22Rv1 (cell line): ENCODE measurements around the gene IRGC.

ENCODE experiments used
- H3K27ac ChIP-seq: fragments of 450-650 bp; 2 replicates; pipeline ENCODE4 v1.5.1; 2017
- ZFX ChIP-seq: fragments of 450-650 bp; IDR thresholded peaks from 2 replicates; pipeline ENCODE4 v1.6.1; 2017; ENCODE audit warnings: antibody characterized with exemption, borderline replicate concordance
- TF ChIP-seq, protein P1 (sequence below): fragments of 450-650 bp; IDR thresholded peaks from 2 replicates; pipeline ENCODE4 v1.5.1; 2017; ENCODE audit warnings: mild to moderate bottlenecking

The IRGC gene

DNA sequence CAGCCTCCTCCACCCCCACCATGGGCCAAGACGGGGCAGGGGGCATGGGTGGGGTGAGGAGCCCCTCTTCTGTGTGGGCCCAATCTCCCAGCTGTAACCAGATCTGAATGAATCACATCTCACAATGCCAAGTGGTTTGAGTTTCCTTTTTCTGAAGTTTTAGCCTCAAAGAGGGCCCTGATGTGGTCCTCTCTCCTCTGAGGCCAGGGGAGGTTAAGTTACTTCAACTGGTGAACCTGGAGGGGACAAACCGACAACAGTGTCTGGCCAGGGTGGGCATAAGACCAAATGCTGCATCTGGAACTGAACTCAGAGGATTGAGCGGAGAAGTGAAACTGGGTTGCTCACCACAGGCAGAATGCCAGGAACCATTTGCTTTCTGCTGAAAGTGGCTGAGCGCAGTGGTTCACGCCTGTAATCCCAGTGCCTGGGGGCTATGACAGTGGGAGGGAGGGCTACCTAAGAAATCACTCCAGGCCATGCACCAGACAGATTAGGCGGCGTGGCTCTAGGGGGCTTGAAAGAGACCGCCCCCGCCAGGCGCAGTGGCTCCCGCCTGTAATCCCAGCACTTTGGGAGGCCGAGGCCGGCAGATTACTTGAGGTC, 15.4 kb upstream of the IRGC start:
- no peak overlapping the region for H3K27ac ChIP-seq
- TF ChIP-seq, protein P1, sequence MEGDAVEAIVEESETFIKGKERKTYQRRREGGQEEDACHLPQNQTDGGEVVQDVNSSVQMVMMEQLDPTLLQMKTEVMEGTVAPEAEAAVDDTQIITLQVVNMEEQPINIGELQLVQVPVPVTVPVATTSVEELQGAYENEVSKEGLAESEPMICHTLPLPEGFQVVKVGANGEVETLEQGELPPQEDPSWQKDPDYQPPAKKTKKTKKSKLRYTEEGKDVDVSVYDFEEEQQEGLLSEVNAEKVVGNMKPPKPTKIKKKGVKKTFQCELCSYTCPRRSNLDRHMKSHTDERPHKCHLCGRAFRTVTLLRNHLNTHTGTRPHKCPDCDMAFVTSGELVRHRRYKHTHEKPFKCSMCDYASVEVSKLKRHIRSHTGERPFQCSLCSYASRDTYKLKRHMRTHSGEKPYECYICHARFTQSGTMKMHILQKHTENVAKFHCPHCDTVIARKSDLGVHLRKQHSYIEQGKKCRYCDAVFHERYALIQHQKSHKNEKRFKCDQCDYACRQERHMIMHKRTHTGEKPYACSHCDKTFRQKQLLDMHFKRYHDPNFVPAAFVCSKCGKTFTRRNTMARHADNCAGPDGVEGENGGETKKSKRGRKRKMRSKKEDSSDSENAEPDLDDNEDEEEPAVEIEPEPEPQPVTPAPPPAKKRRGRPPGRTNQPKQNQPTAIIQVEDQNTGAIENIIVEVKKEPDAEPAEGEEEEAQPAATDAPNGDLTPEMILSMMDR: no peak
- TF ChIP-seq ZFX: no peak

DNA sequence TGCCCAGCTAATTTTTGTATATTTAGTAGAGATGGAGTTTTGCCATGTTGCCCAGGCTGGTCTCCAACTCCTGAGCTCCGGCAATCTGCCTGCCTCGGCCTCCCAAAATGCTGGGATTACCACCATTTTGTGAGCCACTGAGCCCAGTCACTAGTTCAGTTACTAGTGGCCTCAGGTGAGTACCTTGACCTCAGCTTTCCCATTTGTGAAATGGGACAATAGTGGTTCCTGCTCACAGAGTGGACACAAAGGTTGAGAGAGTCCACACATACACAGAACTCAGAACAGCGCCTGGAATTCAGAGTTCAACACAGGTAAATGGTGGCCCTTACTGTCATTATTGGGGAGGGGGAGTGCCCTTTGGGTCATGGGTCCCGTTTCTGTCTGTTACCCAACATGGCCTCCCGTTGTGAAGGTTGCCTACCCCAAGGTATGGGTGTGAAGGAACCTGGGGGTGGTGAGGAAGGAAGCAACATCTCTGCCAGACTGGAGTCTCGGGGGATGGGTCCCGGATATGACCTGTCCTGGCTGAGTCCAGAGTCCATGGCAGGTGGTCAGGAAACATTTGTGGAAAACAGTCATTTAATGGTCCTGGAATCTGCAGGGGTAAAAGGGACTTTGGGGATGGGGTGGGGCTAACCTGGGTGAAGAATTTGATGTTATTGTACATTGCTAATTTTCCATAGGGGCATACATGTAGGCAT, 11.7 kb upstream of the IRGC start:
- no peak for TF ChIP-seq ZFX
- TF ChIP-seq, protein P1: no peak
- H3K27ac ChIP-seq: no peak overlapping the region

DNA sequence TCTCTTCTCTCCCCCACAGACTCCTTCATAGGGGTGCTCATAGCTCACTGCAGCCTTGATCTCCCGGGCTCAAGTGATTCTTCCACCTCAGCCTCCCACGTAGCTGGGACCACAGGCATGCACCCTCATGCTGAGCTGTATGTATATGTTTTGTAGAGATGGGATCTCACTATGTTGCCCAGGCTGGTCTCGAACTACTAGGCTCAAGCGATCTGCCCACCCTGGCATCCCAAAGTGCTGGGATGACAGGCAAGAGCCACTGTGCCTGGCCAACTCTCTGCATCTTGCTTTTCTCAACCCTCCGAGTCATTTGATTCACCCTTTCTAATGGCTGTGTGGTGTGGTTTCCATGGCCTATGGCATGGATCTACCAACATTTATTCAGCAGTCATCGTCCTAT, 10.1 kb upstream of the IRGC start:
- TF ChIP-seq, protein P1: no peak
- TF ChIP-seq ZFX: no peak
- H3K27ac ChIP-seq: no peak overlapping the region

DNA sequence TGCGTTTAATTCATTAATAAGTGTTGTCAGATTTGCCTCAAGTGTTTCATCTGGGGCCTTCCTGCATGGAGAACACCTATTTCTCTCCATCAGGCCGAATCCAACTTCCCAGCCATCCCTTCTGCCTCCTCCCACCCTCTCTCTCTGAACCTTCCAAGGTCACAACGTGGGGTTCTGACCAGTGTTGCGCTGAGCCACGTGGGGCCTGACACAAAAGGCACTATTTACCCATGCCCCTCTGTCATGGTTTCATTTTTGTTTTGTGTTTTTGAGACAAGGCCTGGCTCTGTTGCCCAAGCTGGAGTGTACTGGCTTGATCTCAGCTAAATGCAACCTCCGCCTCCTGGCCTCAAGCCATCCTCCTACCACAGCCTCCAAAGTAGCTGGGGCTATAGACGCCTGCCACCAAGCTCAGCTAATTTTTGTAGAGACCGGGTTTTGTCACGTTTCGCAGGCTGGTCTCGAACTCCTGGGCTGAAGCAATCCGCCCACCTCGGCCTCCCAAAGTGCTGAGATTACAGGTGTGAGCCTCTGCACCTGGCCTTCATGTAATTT, 8.6 kb upstream of the IRGC start:
- H3K27ac ChIP-seq: no peak overlapping the region
- TF ChIP-seq, protein P1: no peak
- no peak for TF ChIP-seq ZFX

DNA sequence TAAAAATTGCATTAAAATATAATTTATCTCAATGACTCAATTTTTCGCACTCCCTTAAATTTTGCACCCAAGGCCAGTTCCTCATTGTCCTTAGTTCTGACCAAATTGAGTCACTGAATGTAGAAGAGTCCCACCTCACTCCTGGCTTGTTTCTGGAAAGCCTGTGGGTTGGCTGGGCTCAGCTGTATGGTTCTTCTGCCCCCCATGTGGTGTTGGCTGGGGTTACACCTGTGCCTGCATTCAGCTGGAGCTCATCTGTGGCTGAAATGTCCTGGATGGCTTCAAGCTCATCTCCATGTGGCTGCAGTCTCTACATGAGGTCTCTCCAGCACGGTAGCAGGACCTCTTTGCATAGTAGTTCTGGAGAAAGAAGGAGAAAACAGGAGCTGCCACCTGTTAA, 7.2 kb upstream of the IRGC start:
- no peak overlapping the region for H3K27ac ChIP-seq
- TF ChIP-seq, protein P1: no peak
- TF ChIP-seq ZFX: no peak

DNA sequence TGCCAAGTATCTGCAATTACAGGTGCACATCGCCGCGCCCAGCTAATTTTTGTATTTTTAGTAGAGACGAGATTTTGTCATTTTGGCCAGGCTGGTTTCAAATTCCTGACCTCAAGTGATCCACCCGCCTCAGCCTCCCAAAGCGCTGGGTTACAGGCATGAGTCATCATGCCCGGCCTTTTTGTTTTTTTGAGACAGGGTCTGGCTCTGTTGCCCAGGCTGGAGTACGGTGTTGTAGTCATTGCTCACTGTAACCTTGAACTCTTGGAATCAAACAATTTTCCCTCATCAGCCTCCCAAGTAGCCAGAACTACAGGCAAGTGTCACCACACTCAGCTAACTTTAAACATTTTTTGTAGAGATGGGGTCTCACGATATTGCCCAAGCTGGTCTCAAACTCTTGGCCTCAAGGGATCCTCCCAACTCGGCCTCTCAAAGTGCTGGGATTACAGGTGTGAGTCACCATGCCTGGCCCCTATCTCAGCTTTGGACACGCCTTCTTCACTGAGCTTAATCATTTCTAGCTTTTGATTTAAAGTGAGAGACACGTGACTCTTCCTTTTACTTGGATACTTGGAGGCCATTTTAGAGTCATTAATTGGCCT, 4.0 kb upstream of the IRGC start:
- H3K27ac ChIP-seq: no peak overlapping the region
- TF ChIP-seq, protein P1: no peak
- TF ChIP-seq ZFX: no peak

DNA sequence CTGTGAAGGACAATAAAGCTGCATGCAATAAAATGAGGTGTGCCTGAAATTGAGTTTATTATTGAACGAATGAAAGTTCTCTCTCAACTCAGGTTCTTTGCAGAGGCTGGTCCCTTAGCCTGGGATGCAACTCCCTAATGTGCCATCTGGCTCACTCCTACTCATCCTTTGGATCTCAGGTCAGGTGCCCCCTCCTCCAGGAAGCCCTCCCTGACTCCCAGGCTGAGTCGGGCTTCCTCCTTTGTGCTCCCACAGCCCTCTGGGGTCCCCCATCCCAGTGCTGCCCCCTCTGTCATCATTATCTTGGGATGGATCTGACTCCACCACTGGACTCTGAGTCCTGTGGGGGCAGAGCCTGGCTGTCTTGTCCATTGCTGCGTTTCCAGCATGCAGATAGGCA, 2.7 kb upstream of the IRGC start:
- TF ChIP-seq, protein P1: no peak
- TF ChIP-seq ZFX: no peak
- no peak overlapping the region for H3K27ac ChIP-seq
